K562 (cell line): Measurements from ENCODE around the gene UTP4. TPM values are rescaled to one million over a fixed set of nuclear protein-coding genes. Genes with fewer than 3 reads are reported as not detected.

Source experiments
- ATAC-seq: fragments of 200-7000 bp; cut with Tn5 transposase; 3 replicates; pipeline ENCODE4 v1.9.1; 2020; ENCODE audit warnings: moderate library complexity
- BruUV-seq: library from RNA; stranded (reverse); fragments of 400-500 nt; replicated peaks from 2 replicates; lab custom pipeline; 2021; lab: Mats Ljungman, UMichigan
- CTCF ChIA-PET: fragments of 300-600 bp; formaldehyde crosslinking; extraction: SDS; loops from one replicate; lab custom pipeline; 2021; ENCODE audit warnings: low intra/inter-chr PET ratio; lab: Yijun Ruan, JAX
- POLR2A ChIA-PET: fragments of 300-600, 350-650 bp; sonication (Branson Sonifier 250); formaldehyde crosslinking; extraction: SDS; loops from one replicate; lab custom pipeline; 2021; ENCODE audit warnings: antibody characterized with exemption, inconsistent platforms; lab: Yijun Ruan, JAX
- DNase-seq, 4 experiments: peaks; one replicate each; pipeline versions ENCODE4 v3.0.0 to v3.0.0-alpha.2; 2011 to 2018; ENCODE audit warnings: low spot score in 3 of 4, mixed read lengths in 3 of 4; ENCODE audit errors: extremely low read depth in 1 of 4
- FAIRE-seq: peaks from 2 replicates; lab custom pipeline; 2011; peaks lifted over from hg19 to GRCh38; lab: Jason Lieb, UNC
- H2AFZ ChIP-seq: 2 replicates; pipeline ENCODE4 v1.6.0; 2011; ENCODE audit warnings: low read depth, low read length, control low read depth, inconsistent platforms
- H3K27ac ChIP-seq: fragments of 200-600 bp; 3 replicates; pipeline ENCODE4 v1.8.0; 2011; ENCODE audit warnings: low read depth, mild to moderate bottlenecking, control low read depth, inconsistent platforms, low read length, moderate library complexity, mixed read lengths; ENCODE audit errors: extremely low read depth
- H3K27me3 ChIP-seq, 2 experiments: fragments of 300-600 bp in 1 of 2; 2 replicates in 1 of 2; 3 replicates in 1 of 2; pipeline versions ENCODE4 v1.6.0 to v1.8.0; 2011; ENCODE audit warnings: inconsistent platforms in 2 of 2, low read length in 2 of 2, mild to moderate bottlenecking in 1 of 2, mixed read lengths in 1 of 2, moderate library complexity in 1 of 2; ENCODE audit not compliant: control insufficient read depth in 2 of 2, insufficient read depth in 2 of 2
- H3K36me3 ChIP-seq: fragments of 300-600 bp; 3 replicates; pipeline ENCODE4 v1.8.0; 2011; ENCODE audit warnings: mild to moderate bottlenecking, low read length, inconsistent platforms; ENCODE audit not compliant: control insufficient read depth, insufficient read depth
- H3K4me1 ChIP-seq, 2 experiments: fragments of 200-600 bp in 1 of 2; replicated peaks in 1 of 2; 2 replicates in 1 of 2; 3 replicates in 1 of 2; pipeline versions ENCODE4 v1.5.1 to v1.8.0; 2011; ENCODE audit warnings: inconsistent platforms in 2 of 2, low read length in 2 of 2, mild to moderate bottlenecking in 1 of 2, mixed read lengths in 1 of 2, moderate library complexity in 1 of 2; ENCODE audit not compliant: control insufficient read depth in 2 of 2, insufficient read depth in 2 of 2
- H3K4me2 ChIP-seq: 2 replicates; pipeline ENCODE4 v1.6.1; 2011; ENCODE audit warnings: low read length, control low read depth, inconsistent platforms, mixed read lengths; ENCODE audit not compliant: insufficient read depth
- H3K4me3 ChIP-seq: fragments of 200-600 bp; sonication (generic), shearing (Covaris generic); 2 replicates; pipeline ENCODE4 v1.5.1; 2016; ENCODE audit warnings: control low read depth, inconsistent platforms
- H3K79me2 ChIP-seq: fragments of 200-600 bp; 3 replicates; pipeline ENCODE4 v1.8.0; 2011; ENCODE audit warnings: low read length, inconsistent platforms; ENCODE audit not compliant: control insufficient read depth, insufficient read depth
- H3K9ac ChIP-seq, 2 experiments: 2 replicates each; pipeline versions ENCODE4 v1.6.0 to v1.6.1; 2011; ENCODE audit warnings: low read depth in 2 of 2, low read length in 2 of 2, control low read depth in 1 of 2, inconsistent platforms in 1 of 2, mild to moderate bottlenecking in 1 of 2, mixed read lengths in 1 of 2; ENCODE audit not compliant: insufficient read depth in 1 of 2
- H3K9me1 ChIP-seq: one replicate; pipeline ENCODE4 v1.6.0; 2011; ENCODE audit warnings: inconsistent platforms, mild to moderate bottlenecking, low read length, moderate library complexity; ENCODE audit not compliant: control insufficient read depth, insufficient read depth
- H3K9me3 ChIP-seq: replicated peaks from 2 replicates; pipeline ENCODE4 v1.5.1; 2011; ENCODE audit warnings: low read depth, low read length, inconsistent platforms; ENCODE audit not compliant: control insufficient read depth, insufficient read depth
- H4K20me1 ChIP-seq: replicated peaks from 2 replicates; pipeline ENCODE4 v1.6.1; 2011; ENCODE audit warnings: low read length, inconsistent platforms, mixed read lengths; ENCODE audit not compliant: control insufficient read depth, insufficient read depth
- CBFA2T2 ChIP-seq: fragments of 450-650 bp; conservative IDR thresholded peaks from 2 replicates; pipeline ENCODE4 v1.6.1; 2017; ENCODE audit warnings: mild to moderate bottlenecking
- CTBP1 ChIP-seq: fragments of 450-650 bp; IDR thresholded peaks from 2 replicates; pipeline ENCODE4 v1.6.1; 2016; ENCODE audit warnings: borderline replicate concordance
- E2F3 ChIP-seq: fragments of 250-450 bp; sonication (Bioruptor Pico); IDR thresholded peaks from 2 replicates; pipeline ENCODE4 v1.4.0; 2020; ENCODE audit warnings: mild to moderate bottlenecking
- FOSL1 ChIP-seq: fragments of 200-800 bp; sonication (Bioruptor generic); conservative IDR thresholded peaks from 2 replicates; pipeline ENCODE4 v1.6.1; 2016; ENCODE audit warnings: missing genetic modification characterization, missing compliant biosample characterization
- GABPB1 ChIP-seq: sonication (generic); formaldehyde crosslinking; IDR thresholded peaks from 2 replicates; pipeline ENCODE4 v1.8.0; 2022; ENCODE audit warnings: mild to moderate bottlenecking, missing genetic modification reagents
- HDAC2 ChIP-seq: fragments of 450-650 bp; IDR thresholded peaks from 2 replicates; pipeline ENCODE4 v1.6.1; 2016; ENCODE audit warnings: mild to moderate bottlenecking
- NFIC ChIP-seq: fragments of 450-650 bp; IDR thresholded peaks from 2 replicates; pipeline ENCODE4 v1.6.1; 2017; ENCODE audit warnings: mild to moderate bottlenecking, inconsistent platforms
- SMARCC2 ChIP-seq: fragments of 450-650 bp; IDR thresholded peaks from 2 replicates; pipeline ENCODE4 v1.6.1; 2017; ENCODE audit warnings: antibody characterized with exemption, moderate library complexity, mild to moderate bottlenecking, low read depth
- TEAD1 ChIP-seq, 2 experiments: fragments of 450-650 bp in 1 of 2; sonication (generic) in 1 of 2; formaldehyde crosslinking; IDR thresholded peaks; 2 replicates each; pipeline versions ENCODE4 v1.4.0 to v1.8.0; 2020 to 2022; ENCODE audit warnings: mild to moderate bottlenecking in 2 of 2, missing genetic modification reagents in 1 of 2
- ZNF121 ChIP-seq: sonication (generic); formaldehyde crosslinking; conservative IDR thresholded peaks from 2 replicates; pipeline ENCODE4 v1.8.0; 2022; ENCODE audit warnings: missing genetic modification reagents
- WGBS: fragments of 100-300 bp; shearing (Covaris generic); methylation state at CpG from one replicate; pipeline ENCODE4 v1.1.6; 2016; ENCODE audit warnings: low coverage, mixed read lengths; ENCODE audit not compliant: insufficient coverage; ENCODE audit errors: missing lambda C conversion rate; 5-methylcytosine and 5-hydroxymethylcytosine counted together
- in situ Hi-C: fragments of 300-500 bp; cut with MboI; formaldehyde crosslinking; loops from 4 replicates; pipeline ENCODE4 v1.15.0; 2018; ENCODE audit warnings: inconsistent platforms, mixed read lengths
- intact Hi-C: fragments of 100-400 bp; cut with micrococcal nuclease; formaldehyde crosslinking; loops from 2 replicates; pipeline ENCODE4 v1.14.2; 2022
- polyA plus RNA-seq, 8 experiments: library from polyadenylated mRNA; depleted of rRNA in 4 of 8; stranded (reverse) in 5 of 8; unstranded in 3 of 8; fragments of >200 nt; fragmentation: Nextera tagmentation in 2 of 8; fragmentation: Illumina TruSeq in 1 of 8; extraction: Ambion mirVana in 2 of 8; extraction: Trizol in 1 of 8; gene quantifications; 2 replicates each; pipeline versions ENCODE4 v1.2.1 to v1.2.3, GENCODE V29; 2011 to 2014; ENCODE audit warnings: inconsistent platforms in 1 of 8, missing spikeins in 1 of 8
- total RNA-seq, 7 experiments: library from RNA; depleted of rRNA in 6 of 7; stranded (reverse); fragments of >200 nt in 6 of 7; fragmentation: Illumina TruSeq in 2 of 7; extraction: Trizol in 2 of 7; gene quantifications; 2 replicates each; pipeline versions ENCODE4 v1.2.1 to v1.2.3, GENCODE V29; 2011 to 2021; ENCODE audit warnings: low replicate concordance in 1 of 7
- TF ChIP-seq, protein P1 (sequence below): sonication (generic); IDR thresholded peaks from 2 replicates; pipeline ENCODE4 v1.6.1; 2016
- TF ChIP-seq, protein P2 (sequence below): sonication (generic); formaldehyde crosslinking; IDR thresholded peaks from 2 replicates; pipeline ENCODE4 v1.8.1; 2023; ENCODE audit warnings: mild to moderate bottlenecking, missing genetic modification reagents

Gene UTP4
- total and polyA plus RNA-seq, 9 of the 15 experiments (the other 6 are each of a cell fraction or from before 2014, with no cell fraction given) = 46.1 to 203 (median 145) TPM

DNA sequence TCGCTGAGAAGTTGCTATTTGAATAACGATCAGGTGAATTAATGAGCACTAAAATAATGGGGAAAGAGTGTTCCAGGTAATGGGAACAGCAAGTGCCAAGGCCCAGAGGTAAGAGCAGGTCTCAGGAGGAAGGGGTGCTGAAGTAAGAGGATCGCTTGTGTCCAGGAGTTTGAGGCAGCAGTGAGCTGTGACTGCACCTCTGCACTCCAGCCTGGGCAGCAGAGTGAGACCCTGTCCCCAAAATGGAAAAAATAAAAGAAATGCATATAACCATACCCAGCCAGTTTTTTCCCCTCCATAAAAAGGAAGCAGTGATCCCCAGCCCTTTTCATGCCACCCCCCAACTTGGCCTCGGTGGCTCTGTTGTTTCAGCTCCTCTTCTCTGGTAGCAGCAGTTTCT, 43.8 kb upstream of the UTP4 start:
- Histone ChIP-seq H3K36me3 (no peaks in the 10 kb centered on the region), H4K20me1 (0 out of 2 replicates have a peak, but pooled peaks cover 10% of the 10 kb centered on the region), H3K9ac (peak overlapping the region in 1 of 2 experiments; percentile 50; a peak in 1 of 4 replicates), H3K4me3 (no peak overlapping the region), H3K27me3 (peaks cover 13 to 28% of the 10 kb centered on the region in 2 experiments), H3K79me2 (no peaks in the 10 kb centered on the region), H3K4me1 (peaks cover 11 to 13% of the 10 kb centered on the region in 2 experiments), H3K9me3 (no peaks in the 10 kb centered on the region), H2AFZ (no peak overlapping the region), H3K27ac (no peak overlapping the region), H3K4me2 (no peak overlapping the region), H3K9me1 (no peaks in the 10 kb centered on the region)
- FAIRE-seq = no peak
- no peak for DNase-seq
- no TSS peak for BruUV-seq
- in situ Hi-C loops (no loop called here), intact Hi-C loops (no loop called here)
- ChIA-PET POLR2A (interaction anchor here (0.5 to 1.6 kb wide), 4 partner anchors 10 to 102 kb away, joined by 3 to 11 read pairs (median 4); no protein-coding TSS in a partner anchor), CTCF (no interaction called here)
- ATAC-seq = no peak; the same call in 2 of the 3 replicates
- WGBS = 22% methylated on average over 4 of the region's 4 CpGs
- TF ChIP-seq E2F3 (CRISPR knock-in tag) (no peak), ZNF121 (CRISPR knock-in tag) (peak; percentile 75; the same call in 1 of the 2 replicates)

DNA sequence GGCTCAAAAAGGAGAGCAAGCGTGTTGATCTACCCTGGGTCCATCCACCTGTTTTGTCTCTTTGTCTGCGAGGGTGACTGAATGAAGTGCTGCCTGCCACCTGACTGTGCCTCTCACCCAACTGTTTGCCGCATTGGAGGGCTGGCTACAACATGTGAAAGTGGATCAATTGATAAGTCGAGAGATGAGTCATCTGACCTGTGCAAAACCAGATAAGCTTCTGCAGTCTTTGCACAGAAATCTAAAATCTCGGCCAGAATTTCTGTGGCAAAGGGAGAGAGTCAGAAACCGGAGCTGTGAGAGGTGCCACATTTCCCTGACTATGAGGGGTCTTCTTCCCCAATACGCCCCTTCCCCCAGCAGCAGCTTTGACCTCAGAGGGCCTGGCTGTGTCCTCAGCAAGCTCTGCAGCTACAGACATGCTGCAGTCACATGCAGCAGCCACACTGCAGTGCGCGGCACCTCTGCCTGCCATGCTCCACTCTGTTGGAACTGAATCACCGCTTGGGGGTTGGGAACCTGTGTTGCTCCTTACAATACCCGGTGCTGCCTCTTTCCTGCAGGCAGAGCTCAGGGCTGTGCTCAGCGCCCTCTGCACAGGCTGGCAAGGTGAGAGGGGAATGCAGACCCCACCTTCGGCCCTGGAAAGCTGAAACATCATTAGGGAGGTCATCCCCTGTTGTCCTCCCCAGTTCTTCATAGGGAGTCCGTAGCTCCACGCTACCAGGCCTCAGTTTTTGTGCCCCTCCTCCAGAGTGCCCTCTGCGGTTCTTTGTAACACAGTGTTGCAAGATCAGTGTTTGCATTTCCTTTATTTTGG, 43.1 kb upstream of the UTP4 start:
- CTCF ChIA-PET = no interaction called here
- Histone ChIP-seq H3K9me1 (no peaks in the 10 kb centered on the region), H2AFZ (no peak overlapping the region), H3K4me1 (peaks cover 11 to 13% of the 10 kb centered on the region in 2 experiments), H3K36me3 (no peaks in the 10 kb centered on the region), H3K9ac (peak overlapping the region in 1 of 2 experiments; percentile 74; a peak in 2 of 4 replicates), H4K20me1 (0 out of 2 replicates have a peak, but pooled peaks cover 10% of the 10 kb centered on the region), H3K4me3 (no peak overlapping the region), H3K27ac (no peak overlapping the region), H3K27me3 (peaks cover 19 to 32% of the 10 kb centered on the region in 2 experiments), H3K79me2 (no peaks in the 10 kb centered on the region), H3K9me3 (no peaks in the 10 kb centered on the region), H3K4me2 (no peak overlapping the region)
- 8% methylated on average over 15 of the region's 16 CpGs for whole genome bisulfite sequencing
- POLR2A ChIA-PET = interaction anchor here (0.5 to 1.6 kb wide), 5 partner anchors 9 to 102 kb away, joined by 3 to 11 read pairs (median 4); no protein-coding TSS in a partner anchor
- in situ Hi-C loops (no loop called here), intact Hi-C loops (no loop called here)
- DNase-seq = peak; percentile 43 to 68 (median 61)
- peak; percentile 69 for ATAC-seq
- no TSS peak for BruUV-seq
- FAIRE-seq = peak; percentile 89
- TF ChIP-seq SMARCC2 (peak; percentile 73; the same call in 1 of the 2 replicates), CBFA2T2 (peak; percentile 81), GABPB1 (CRISPR knock-in tag) (no peak), CTBP1 (peak; percentile 48; the same call in 1 of the 2 replicates), TEAD1 (CRISPR knock-in tag; IDR thresholded peaks at IDR 0.05) (no peak), HDAC2 (peak; percentile 79; the same call in 1 of the 2 replicates), FOSL1 (tag) (peak; percentile 98), NFIC (0 out of 2 replicates have a peak, but pooled peaks have one; percentile 21)
- TF ChIP-seq, protein P1, sequence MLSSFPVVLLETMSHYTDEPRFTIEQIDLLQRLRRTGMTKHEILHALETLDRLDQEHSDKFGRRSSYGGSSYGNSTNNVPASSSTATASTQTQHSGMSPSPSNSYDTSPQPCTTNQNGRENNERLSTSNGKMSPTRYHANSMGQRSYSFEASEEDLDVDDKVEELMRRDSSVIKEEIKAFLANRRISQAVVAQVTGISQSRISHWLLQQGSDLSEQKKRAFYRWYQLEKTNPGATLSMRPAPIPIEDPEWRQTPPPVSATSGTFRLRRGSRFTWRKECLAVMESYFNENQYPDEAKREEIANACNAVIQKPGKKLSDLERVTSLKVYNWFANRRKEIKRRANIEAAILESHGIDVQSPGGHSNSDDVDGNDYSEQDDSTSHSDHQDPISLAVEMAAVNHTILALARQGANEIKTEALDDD = no peak; the same call in 1 of the 2 replicates
- TF ChIP-seq, protein P2, sequence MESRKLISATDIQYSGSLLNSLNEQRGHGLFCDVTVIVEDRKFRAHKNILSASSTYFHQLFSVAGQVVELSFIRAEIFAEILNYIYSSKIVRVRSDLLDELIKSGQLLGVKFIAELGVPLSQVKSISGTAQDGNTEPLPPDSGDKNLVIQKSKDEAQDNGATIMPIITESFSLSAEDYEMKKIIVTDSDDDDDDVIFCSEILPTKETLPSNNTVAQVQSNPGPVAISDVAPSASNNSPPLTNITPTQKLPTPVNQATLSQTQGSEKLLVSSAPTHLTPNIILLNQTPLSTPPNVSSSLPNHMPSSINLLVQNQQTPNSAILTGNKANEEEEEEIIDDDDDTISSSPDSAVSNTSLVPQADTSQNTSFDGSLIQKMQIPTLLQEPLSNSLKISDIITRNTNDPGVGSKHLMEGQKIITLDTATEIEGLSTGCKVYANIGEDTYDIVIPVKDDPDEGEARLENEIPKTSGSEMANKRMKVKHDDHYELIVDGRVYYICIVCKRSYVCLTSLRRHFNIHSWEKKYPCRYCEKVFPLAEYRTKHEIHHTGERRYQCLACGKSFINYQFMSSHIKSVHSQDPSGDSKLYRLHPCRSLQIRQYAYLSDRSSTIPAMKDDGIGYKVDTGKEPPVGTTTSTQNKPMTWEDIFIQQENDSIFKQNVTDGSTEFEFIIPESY (CRISPR knock-in tag) = no peak
